Epithelial cell of esophagus (primary cell): Measurements from ENCODE around the gene CA10.

Experiments used
- DNase-seq: peaks from one replicate; pipeline ENCODE4 v3.0.0; 2010; ENCODE audit warnings: low read depth
- H3K4me3 ChIP-seq: 2 replicates; pipeline ENCODE4 v1.5.1; 2011; ENCODE audit warnings: mild to moderate bottlenecking, low read length, control low read depth
- TF ChIP-seq, protein P1 (sequence below): IDR thresholded peaks from 2 replicates; pipeline ENCODE4 v1.5.1; 2011; ENCODE audit warnings: low read depth, mild to moderate bottlenecking, low read length, control low read depth, inconsistent platforms; ENCODE audit not compliant: insufficient read depth; ENCODE audit errors: missing control alignments

CA10 gene

DNA sequence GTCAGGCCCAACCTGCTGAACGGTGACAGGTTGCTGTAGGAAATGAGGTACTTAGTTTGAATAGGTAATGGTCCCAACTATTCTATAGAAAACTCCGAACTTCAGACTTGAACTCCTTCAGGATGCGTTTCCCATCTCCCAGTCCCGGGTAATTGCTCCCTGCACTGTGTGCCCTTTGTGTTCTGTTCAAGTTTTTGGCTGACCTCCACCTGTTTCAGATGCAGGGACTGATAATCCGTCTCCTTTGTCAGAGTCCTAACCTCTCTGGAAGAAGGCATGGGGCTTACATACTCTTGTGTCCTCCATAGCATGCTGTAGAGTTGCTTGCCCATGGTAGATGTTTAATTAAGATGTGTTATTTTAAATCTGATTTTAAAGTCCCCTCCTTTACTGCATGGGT, 547.7 kb downstream of the CA10 start:
- no peak overlapping the region for H3K4me3 ChIP-seq
- TF ChIP-seq, protein P1, sequence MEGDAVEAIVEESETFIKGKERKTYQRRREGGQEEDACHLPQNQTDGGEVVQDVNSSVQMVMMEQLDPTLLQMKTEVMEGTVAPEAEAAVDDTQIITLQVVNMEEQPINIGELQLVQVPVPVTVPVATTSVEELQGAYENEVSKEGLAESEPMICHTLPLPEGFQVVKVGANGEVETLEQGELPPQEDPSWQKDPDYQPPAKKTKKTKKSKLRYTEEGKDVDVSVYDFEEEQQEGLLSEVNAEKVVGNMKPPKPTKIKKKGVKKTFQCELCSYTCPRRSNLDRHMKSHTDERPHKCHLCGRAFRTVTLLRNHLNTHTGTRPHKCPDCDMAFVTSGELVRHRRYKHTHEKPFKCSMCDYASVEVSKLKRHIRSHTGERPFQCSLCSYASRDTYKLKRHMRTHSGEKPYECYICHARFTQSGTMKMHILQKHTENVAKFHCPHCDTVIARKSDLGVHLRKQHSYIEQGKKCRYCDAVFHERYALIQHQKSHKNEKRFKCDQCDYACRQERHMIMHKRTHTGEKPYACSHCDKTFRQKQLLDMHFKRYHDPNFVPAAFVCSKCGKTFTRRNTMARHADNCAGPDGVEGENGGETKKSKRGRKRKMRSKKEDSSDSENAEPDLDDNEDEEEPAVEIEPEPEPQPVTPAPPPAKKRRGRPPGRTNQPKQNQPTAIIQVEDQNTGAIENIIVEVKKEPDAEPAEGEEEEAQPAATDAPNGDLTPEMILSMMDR, result no peak
- DNase-seq, result no peak

DNA sequence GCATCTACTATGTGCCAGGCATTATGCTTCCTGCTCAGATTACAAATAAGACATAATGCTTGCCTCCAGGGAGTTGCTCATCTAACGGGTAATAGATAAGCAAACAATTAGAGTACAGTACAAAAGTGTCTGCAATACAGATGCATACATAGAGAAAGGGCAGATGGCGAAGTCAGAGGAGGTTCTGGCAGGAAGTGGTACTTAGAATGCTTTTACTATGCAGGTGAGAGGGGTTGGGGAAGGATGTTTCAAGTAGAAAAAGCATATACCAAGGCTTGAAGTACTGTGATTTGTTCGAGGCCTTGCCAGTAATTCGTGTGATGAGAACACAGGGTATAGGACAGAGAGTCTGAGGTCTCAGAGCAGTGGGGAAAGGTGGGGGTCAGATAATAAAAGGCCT, 548.4 kb downstream of the CA10 start:
- H3K4me3 ChIP-seq, result no peak overlapping the region
- TF ChIP-seq, protein P1, result no peak
- DNase-seq, result no peak

DNA sequence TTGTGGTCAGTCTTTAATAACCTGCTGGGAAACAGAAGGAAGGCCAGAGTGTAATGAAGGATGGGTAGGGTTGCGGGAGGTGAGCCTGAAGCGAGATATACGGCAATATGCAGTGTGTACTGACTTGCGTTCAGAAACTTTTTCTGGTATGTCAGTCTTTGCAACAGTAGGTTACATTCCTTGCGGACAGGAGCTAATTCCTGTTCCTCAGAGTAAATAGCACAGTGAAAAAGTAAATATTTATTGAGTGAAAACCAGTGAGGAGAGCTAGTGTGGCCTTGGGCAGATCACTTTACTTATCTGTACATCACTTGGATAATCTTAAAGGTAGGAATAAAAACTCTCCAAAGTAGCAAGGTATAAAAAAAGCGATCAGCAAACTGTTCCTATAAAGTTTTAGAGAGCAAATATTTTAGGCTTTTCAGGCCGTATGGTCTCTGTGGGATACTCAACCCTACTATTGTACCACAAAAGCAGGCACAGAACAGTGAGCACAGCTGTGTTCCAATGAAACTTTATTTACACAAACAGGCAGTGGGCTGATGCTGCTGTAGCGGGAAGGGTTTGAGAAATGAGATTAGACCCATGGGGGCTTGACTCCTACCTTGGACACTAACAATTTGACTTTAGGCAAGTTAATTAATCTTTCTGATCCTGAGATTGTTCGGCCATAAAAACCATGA, 550.1 kb downstream of the CA10 start:
- no peak overlapping the region for H3K4me3 ChIP-seq

DNA sequence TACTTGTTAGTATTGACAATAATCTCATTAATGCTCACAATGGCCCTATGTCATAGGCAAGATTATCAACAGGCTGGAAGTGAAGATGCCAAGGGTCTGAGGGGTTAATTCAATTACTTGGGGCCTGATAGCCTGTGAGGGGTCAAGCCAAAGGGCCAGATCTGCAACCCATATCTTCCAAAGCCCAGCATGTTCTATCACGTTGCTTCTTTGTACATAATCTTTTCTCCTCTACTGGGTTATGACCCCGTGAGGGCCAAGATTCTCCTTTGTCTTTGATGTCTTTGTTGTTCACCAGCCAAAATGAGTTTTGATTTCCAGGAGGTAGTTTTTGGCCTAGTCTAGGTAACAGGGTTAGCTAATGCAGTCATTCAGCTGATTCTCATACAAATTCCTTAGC, 551.0 kb downstream of the CA10 start:
- TF ChIP-seq, protein P1, result no peak
- no peak for DNase-seq
- H3K4me3 ChIP-seq, result no peak overlapping the region

More for the DNA sequence above, 550.1 kb downstream of the CA10 start:
- TF ChIP-seq, protein P1, result no peak
- no peak for DNase-seq

DNA sequence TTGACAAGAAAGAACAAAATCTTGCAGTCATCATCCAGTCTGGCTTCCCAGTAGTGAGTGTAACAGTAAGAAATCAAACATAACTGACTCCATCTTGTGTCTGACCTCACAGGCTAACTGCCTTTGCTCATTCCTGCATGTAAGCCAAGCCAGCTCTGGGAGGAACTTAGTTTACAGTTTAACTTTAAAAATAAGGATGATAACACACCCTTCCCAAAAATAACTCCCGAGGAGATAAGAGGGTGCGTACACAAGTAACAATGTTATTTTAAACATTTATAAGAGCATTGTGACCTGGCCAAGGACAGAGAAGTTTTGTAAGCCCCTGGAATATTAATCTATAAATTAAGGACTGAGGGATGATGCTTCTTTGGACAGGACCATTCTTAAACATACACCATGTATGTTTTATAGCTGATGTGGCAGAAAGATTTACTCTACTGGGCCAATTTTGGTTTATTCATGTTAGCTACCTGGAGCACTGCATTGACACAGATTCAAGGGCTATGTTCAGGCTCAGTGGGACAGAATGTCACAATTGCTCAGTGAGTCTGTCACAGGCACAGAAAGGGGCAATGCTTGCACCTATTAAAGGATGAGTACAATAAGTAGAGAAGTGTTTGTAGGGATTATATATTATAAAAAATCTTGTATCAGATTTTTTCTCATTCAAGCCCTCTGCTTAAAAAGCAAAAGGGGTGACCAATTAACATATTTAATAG, 554.1 kb downstream of the CA10 start:
- TF ChIP-seq, protein P1, result no peak
- H3K4me3 ChIP-seq, result no peak overlapping the region
- no peak for DNase-seq

DNA sequence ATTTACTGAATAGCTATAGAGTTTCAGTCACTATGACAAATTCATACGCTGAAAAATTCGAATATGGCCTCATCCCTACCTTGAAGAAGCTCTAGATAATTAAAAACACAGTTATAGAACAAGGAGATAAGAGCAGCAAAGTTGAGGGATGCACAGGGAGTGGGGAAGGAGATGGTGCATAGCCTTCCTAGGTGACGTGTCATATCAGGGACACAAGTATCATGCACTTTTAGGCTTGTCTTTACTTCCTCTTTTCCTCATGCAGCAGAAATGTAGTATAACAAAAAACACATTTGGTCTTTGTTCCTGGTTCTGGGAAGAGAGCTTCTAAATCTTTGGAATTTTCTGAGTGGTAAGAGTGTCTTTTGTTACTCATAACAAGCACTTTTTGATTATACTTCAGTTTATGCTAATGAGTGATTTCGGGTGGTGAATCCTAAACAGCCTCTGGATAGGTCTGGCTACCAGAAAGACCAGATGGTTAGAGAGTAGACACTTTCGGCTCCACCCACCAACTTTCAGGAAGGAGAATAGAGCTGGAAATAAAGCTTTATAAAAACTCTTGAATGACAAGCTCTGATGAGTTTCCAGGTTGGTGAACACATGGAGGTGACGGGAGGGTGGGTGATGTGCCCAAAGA, 556.8 kb downstream of the CA10 start:
- no peak overlapping the region for H3K4me3 ChIP-seq
- DNase-seq, result no peak
- TF ChIP-seq, protein P1, result no peak
